Esophagus muscularis mucosa (tissue), 2 donors: ENCODE results near the gene AUTS2.

Source experiments
- EP300 ChIP-seq: sonication (generic); formaldehyde crosslinking; IDR thresholded peaks from one replicate; pipeline ENCODE4 v1.6.1; 2017; ENCODE audit warnings: antibody characterized with exemption
- POLR2A ChIP-seq: fragments of 450-650 bp; IDR thresholded peaks from one replicate; pipeline ENCODE4 v1.6.1; 2017; ENCODE audit warnings: antibody characterized with exemption, moderate library complexity, mild to moderate bottlenecking, low read depth

GRCh38 chr7:70338015-70338414 is 739.7 kb downstream of the AUTS2 start:
- TF ChIP-seq EP300 (no peak), POLR2A (no peak)
